Measurements from ENCODE around the gene CHMP6.

DNA sequence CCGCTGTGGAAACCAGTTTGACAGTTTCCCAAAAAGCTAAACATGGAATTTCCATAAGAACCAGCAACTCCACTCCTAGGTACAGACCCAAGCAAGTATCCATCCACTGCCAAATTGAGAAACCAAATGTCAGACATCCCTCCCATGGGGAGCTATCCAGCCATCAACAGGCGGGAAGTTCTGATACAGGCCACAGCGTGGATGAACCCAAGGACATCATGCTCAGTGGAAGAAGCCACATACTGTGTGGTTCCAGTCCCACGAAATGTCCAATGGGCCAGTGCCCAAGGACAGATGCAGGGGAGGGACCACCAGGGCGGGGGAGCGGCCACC lies 30.7 kb downstream of the CHMP6 start:
- TF ChIP-seq, protein P1, sequence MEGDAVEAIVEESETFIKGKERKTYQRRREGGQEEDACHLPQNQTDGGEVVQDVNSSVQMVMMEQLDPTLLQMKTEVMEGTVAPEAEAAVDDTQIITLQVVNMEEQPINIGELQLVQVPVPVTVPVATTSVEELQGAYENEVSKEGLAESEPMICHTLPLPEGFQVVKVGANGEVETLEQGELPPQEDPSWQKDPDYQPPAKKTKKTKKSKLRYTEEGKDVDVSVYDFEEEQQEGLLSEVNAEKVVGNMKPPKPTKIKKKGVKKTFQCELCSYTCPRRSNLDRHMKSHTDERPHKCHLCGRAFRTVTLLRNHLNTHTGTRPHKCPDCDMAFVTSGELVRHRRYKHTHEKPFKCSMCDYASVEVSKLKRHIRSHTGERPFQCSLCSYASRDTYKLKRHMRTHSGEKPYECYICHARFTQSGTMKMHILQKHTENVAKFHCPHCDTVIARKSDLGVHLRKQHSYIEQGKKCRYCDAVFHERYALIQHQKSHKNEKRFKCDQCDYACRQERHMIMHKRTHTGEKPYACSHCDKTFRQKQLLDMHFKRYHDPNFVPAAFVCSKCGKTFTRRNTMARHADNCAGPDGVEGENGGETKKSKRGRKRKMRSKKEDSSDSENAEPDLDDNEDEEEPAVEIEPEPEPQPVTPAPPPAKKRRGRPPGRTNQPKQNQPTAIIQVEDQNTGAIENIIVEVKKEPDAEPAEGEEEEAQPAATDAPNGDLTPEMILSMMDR (IDR thresholded peaks at IDR 0.05), result no peak
- TF ChIP-seq POLR2A (IDR thresholded peaks at IDR 0.05), result no peak
- no peak for TF ChIP-seq POLR2AphosphoS5 (IDR thresholded peaks at IDR 0.05)
- no peak for TF ChIP-seq EP300 (IDR thresholded peaks at IDR 0.05)
